NK-92 (cell line): ENCODE data around the gene CROCC2.

ENCODE experiments used
- DNase-seq: peaks from one replicate; lab custom pipeline; 2025; ENCODE audit not compliant: unreplicated experiment; lab: John Stamatoyannopoulos, UW

CROCC2 gene

DNA sequence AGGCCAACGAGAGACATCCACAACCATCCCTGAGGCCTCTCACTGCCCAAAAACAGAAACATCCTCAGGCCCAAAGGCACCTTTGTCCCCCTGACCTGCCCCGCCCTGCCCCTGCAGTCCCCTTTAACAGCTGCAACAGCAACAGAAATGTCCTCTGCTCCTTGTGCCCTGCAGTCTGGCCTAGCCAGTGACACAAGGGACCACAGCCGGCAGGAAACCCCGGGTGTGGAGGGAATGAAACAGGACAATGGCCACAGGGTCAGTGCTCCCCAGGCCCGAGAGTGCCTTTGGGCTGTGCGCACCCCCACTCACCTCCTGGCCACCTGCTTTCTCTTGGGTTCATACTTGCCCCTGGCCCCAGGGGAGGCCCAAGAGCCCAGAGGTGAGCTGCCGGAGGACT lies 127.9 kb downstream of the CROCC2 start:
- no peak for DNase-seq

GRCh38 chr2:241034490-241035141 lies 128.5 kb downstream of the CROCC2 start:
- no peak for DNase-seq

GRCh38 chr2:241035142-241035817 lies 129.1 kb downstream of the CROCC2 start:
- DNase-seq: no peak

DNA sequence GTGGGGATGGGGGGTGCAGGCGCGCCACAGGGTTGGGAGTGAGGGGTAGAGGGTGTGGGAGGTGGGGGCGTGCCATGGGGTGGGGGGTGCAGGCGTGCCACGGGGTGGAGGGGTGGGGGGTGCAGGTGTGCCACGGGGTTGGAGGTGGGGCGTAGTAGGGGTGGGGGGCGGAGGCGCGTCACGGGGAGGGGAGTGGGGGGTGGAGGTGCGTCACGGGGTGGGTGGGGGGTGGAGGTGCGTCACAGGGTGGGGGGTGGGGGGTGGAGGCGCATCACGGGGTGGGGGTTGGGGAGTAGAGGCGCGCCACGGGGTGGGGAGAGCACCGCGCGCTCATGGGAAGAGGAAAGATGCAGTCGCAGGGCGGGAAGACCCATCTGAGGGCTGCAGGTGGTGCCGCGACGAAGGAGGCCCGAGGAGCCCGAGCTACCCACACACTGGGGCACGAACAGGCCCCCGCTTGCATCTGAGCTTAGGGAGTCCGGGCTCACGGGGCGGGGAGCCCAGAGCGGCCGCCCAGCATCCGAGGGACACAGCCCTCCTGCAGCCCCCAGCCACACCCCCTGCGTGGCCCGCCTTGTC lies 129.8 kb downstream of the CROCC2 start:
- DNase-seq: no peak

DNA sequence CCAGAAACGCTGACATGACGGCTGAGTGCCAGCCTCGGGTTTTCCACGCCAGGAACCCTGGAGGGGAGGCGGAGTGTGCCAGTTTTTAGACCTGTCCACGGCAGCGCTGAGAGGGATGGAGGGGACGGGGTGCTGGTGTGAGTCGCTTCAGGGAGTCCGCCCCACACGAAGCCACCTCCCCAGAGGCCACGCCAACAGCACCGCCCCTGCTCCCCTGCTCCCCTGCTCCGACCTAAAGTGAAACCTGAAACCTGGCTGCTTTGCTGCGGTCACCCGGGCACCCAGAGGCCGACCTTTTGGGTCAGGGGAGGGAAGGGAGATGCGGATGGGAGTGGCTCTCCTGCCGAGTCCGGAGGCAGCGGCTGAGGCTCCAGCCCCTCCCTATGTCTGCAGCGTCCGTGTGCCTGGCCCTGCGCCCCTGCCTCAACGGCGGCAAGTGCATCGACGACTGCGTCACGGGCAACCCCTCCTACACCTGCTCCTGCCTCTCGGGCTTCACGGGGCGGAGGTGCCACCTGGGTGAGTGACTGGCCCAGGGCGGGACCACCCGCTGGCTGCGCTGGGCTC lies 130.3 kb downstream of the CROCC2 start:
- DNase-seq: no peak

DNA sequence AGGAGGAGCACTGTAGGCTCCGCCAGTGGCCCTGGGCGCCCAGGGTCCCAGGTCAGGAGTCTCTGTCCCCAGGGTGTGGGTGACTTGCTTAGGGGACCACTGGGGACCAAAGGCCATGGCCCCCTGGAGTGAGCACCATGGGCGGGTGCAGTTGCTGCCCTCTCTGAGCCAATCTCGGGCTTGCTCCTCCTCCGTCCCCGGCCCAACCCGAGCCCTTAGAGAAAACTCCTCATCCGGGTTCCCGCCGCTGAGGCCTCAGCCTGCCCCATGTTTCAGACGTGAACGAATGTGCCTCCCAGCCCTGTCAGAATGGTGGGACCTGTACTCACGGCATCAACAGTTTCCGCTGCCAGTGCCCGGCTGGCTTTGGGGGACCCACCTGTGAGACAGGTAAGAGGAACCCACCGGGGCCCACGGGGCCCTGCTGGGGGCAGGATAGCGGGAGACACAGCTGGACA lies 130.9 kb downstream of the CROCC2 start:
- no peak for DNase-seq

DNA sequence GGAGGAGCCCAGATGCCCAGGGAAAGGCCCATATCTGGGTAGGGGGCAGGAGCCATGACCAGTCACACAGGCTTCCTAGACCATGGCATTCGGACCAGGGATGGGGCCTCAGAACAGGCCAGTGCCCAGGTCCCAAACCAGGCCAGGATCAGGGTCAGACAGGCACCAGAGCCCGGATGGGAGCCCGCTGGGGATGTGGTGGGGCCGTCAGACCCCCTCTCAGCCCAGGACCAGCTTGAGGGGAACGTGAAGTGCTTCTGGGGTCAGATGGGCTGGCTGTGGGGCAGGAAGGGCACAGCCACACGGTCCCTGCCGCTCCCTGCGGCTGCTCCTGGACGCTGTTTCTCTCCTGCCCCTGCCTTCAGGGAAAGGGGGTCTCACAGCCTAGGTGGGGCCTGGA lies 131.4 kb downstream of the CROCC2 start:
- no peak for DNase-seq

GRCh38 chr2:241038374-241039180 lies 132.4 kb downstream of the CROCC2 start:
- no peak for DNase-seq

GRCh38 chr2:241039416-241039815 lies 133.3 kb downstream of the CROCC2 start:
- DNase-seq: no peak

- DNase-seq: no peak
Measured at GRCh38 chr2:241040081-241040803, 134.1 kb downstream of the CROCC2 start.

DNA sequence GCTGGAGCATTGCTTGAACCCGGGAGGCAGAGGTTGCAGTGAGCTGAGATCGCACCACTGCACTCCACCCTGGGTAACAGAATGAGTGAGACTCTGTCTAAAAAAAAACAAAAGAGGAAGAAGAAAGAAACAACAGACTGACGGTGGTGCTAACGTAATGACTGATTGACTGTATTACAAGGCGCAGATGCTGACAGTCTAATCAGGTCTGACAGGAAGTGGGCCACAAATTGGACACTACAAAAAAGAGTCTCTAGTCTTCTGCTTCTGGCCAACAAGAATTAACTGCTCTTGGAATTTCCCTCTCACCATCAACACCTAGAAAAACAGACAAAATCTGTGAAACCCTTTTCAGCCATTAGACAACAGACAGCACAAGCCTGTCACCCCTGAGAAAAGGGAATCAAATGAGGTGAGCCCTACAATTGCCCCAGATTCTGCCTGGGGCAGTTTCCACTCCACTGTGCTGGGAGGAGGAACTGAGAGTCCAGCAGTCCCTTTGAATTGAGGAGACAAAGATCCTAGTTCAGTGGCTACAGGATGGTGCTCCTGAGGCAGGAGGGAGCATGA lies 135.5 kb downstream of the CROCC2 start:
- no peak for DNase-seq
